Natural killer cell (primary cell): ENCODE results near the gene PTBP3. TPM values are rescaled to one million over a fixed set of nuclear protein-coding genes. Genes with fewer than 3 reads are reported as not detected.

ENCODE experiments used
- ATAC-seq, 3 donors: fragments of 150-1000 bp in 2 of 3; fragments of 200-7000 bp in 1 of 3; cut with Tn5 transposase; 1 replicate in 1 of 3; 2 replicates in 2 of 3; pipeline ENCODE4 v1.10.0; 2021; ENCODE audit warnings: mild to moderate bottlenecking in 2 of 3, moderate library complexity in 2 of 3
- DNase-seq, 2 donors: peaks; one replicate each; pipeline versions ENCODE4 v3.0.0 to v3.0.0-alpha.2; 2013 to 2021; ENCODE audit warnings: mixed read lengths in 1 of 2
- H3K27ac ChIP-seq: one replicate; pipeline ENCODE4 v1.5.1; 2013; ENCODE audit warnings: mild to moderate bottlenecking, low read length
- H3K27me3 ChIP-seq: one replicate; pipeline ENCODE4 v1.6.1; 2013; ENCODE audit warnings: low read length; ENCODE audit not compliant: control insufficient read depth, insufficient read depth
- H3K36me3 ChIP-seq: one replicate; pipeline ENCODE4 v1.6.1; 2013; ENCODE audit warnings: low read length; ENCODE audit not compliant: control insufficient read depth, insufficient read depth
- H3K4me1 ChIP-seq: one replicate; pipeline ENCODE4 v1.6.1; 2013; ENCODE audit warnings: low read length; ENCODE audit not compliant: control insufficient read depth, insufficient read depth
- H3K4me3 ChIP-seq: one replicate; pipeline ENCODE4 v1.5.1; 2013; ENCODE audit warnings: low read length
- H3K9me3 ChIP-seq: one replicate; pipeline ENCODE4 v1.6.1; 2013; ENCODE audit warnings: low read length; ENCODE audit not compliant: control insufficient read depth, insufficient read depth
- H3K27ac Mint-ChIP-seq, 2 donors: one replicate each; pipeline ENCODE4 v1.8.0; 2022; ENCODE audit warnings: mild to moderate bottlenecking in 2 of 2, mixed read lengths in 2 of 2, moderate library complexity in 1 of 2
- H3K27me3 Mint-ChIP-seq, 2 donors: one replicate each; pipeline ENCODE4 v1.8.0; 2022; ENCODE audit warnings: low read depth in 2 of 2, mixed read lengths in 2 of 2
- H3K36me3 Mint-ChIP-seq: one replicate; pipeline ENCODE4 v1.8.0; 2022; ENCODE audit warnings: mixed read lengths
- H3K4me1 Mint-ChIP-seq, 2 donors: one replicate each; pipeline ENCODE4 v1.8.0; 2022; ENCODE audit warnings: mixed read lengths in 2 of 2
- H3K4me3 Mint-ChIP-seq: one replicate; pipeline ENCODE4 v1.8.0; 2022; ENCODE audit warnings: mild to moderate bottlenecking, moderate library complexity, mixed read lengths
- H3K9me3 Mint-ChIP-seq, 2 donors: one replicate each; pipeline ENCODE4 v1.8.0; 2022; ENCODE audit warnings: mixed read lengths in 2 of 2
- CTCF ChIP-seq: fragments of 200-600 bp; IDR thresholded peaks from one replicate; pipeline ENCODE4 v1.8.0; 2022; ENCODE audit warnings: antibody characterized with exemption
- WGBS: methylation state at CpG from one replicate; pipeline ENCODE4 v1.1.7; 2013; ENCODE audit warnings: missing lambda C conversion rate; ENCODE audit not compliant: insufficient coverage; 5-methylcytosine and 5-hydroxymethylcytosine counted together
- intact Hi-C: fragments of 100-400 bp; cut with micrococcal nuclease; formaldehyde crosslinking; loops from one replicate; pipeline ENCODE4 v1.14.2; 2022
- total RNA-seq, 4 donors: library from RNA; stranded (reverse); fragments of 120-200 nt in 1 of 4; gene quantifications; one replicate each; pipeline versions ENCODE4 v1.2.3 to v1.2.4, GENCODE V29; 2013 to 2022

Gene PTBP3
- total RNA-seq, 3 donors from 2014 or later (not counting 1 experiment from before 2014, with no cell fraction given): 135 to 156 (median 140) TPM

GRCh38 chr9:112175796-112176315, 157.6 kb downstream of the PTBP3 start:
- Mint-ChIP-seq H3K4me3 (peak overlapping the region; percentile 88), H3K4me1 (peaks cover 74 to 83% of the 10 kb centered on the region in 2 donors), H3K9me3 (no peaks in the 10 kb centered on the region), H3K36me3 (no peaks in the 10 kb centered on the region), H3K27ac (peak overlapping the region; percentile 82 to 97), H3K27me3 (no peaks in the 10 kb centered on the region)
- H3K27me3 ChIP-seq: no peaks in the 10 kb centered on the region
- peaks cover 77% of the 10 kb centered on the region for H3K4me1 ChIP-seq
- DNase-seq: peak in 1 of 2 donors; percentile 43
- H3K4me3 ChIP-seq: no peak overlapping the region
- no peaks in the 10 kb centered on the region for H3K36me3 ChIP-seq
- 81% methylated on average over 12 of the region's 17 CpGs for WGBS
- intact Hi-C loops: loop anchor here (2.0 to 10.0 kb wide), 3 partner anchors 54 to 579 kb away; partner anchors contain the start of genes PTBP3 and SNX30
- no peaks in the 10 kb centered on the region for H3K9me3 ChIP-seq
- peak overlapping the region; percentile 82 for H3K27ac ChIP-seq
- no peak for ATAC-seq
- TF ChIP-seq CTCF: no peak

DNA sequence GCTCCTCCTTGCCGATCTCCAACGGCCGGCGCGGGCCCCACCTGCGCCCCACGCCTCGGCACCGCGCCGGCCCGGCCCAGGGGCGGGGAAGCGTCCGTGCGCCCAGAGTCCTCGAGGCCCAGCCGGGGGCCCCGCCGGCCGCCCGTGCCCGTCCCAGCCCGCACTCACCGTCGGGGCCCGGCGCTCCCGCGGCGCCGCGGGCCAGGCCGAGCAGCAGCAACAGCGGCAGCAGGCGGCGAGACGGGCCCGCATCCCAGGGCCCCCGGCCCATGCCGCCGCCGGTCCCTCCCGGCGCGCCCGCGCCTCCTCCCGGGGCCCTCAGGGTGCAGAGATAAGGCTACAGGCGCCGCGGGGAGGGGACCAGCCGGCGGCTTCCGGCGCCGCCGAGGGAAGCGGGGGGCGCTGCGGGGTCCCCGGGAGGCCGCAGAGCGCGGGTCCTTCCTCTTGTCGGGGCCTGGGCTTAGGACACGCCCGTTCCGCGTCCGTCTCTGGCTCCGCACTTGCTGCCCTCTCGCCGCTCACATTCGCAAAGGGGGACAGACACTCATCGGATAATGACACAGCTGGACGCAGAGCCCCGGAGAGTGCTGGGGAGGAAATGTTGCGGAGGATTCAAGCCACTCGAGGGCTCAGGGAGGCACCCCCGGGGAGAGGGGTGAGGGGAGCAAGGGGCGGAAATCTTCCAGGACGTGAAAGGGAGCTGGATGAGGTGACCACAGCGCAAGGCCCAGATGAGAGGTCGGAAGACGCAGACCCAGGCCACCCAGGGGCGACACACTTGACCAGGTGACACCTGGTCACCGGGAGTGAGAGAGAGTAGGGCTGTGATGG, 158.2 kb downstream of the PTBP3 start, which contains the start of gene SUSD1:
Gene SUSD1, minus strand, starts transcription at position 333 of the 831 bp plus-strand sequence. Its CDS starts 62 bp downstream, at position 271.
- TF ChIP-seq CTCF: no peak
- H3K27me3 ChIP-seq: no peaks in the 10 kb centered on the region

DNA sequence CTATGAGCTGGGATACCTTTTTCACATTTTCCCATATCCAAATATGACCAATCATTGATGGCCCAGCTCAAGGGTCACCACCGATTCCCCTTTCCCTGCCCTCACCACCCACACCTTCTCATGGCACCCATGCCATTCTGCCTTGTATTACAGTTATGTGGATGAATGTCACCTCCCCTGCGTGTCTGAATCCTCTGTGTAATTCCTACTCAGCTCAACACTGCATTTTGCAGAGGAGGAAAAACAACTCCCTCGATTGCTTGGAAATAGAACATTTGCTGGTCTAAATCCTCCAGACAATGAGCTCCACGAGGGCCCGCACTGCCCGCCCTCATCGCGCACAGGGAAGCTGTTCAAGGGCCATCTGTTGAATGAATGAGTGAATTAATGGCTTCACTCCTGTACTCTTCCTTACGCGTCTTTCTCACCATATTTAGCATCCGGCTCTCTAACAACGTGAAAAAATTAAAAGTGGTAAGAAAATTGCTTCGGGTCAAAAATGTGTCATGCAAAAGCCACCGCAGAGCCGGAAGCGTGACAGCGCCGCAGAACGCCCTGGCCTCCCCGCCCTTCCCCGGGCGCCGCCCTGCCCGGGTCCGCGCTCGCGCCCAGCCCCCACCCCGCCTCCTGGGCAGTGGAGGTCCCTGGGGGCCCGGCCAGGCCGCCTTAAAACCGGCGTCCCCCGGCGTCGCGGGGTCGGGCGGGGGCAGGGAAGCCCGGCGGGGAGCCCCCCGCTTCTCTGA, 159.0 kb downstream of the PTBP3 start:
- ATAC-seq (peak; percentile 76 to 91 (median 82)), DNase-seq (peak; percentile 84 to 85)
- H3K36me3 ChIP-seq: no peaks in the 10 kb centered on the region
- no peaks in the 10 kb centered on the region for H3K9me3 ChIP-seq
- peaks cover 69% of the 10 kb centered on the region for H3K4me1 ChIP-seq
- TF ChIP-seq CTCF: no peak
- intact Hi-C loops: loop anchor here (1.0 to 10.0 kb wide), 2 partner anchors 278 to 580 kb away; partner anchors contain the start of genes SNX30 and UGCG
- 2% methylated on average over 40 of the region's 42 CpGs for WGBS
- no peaks in the 10 kb centered on the region for H3K9me3 Mint-ChIP-seq
- H3K36me3 Mint-ChIP-seq: no peaks in the 10 kb centered on the region
- H3K4me3 Mint-ChIP-seq: peak overlapping the region; percentile 92
- no peaks in the 10 kb centered on the region for H3K27me3 Mint-ChIP-seq
- peak overlapping the region; percentile 33 for H3K4me3 ChIP-seq
- no peaks in the 10 kb centered on the region for H3K27me3 ChIP-seq
- H3K27ac ChIP-seq: peak overlapping the region; percentile 50
- H3K27ac Mint-ChIP-seq: peak overlapping the region; percentile 94 to 96
- peaks cover 78 to 89% of the 10 kb centered on the region in 2 donors for H3K4me1 Mint-ChIP-seq

More for the DNA sequence above, 158.2 kb downstream of the PTBP3 start, which contains the start of gene SUSD1:
- peak within 1 kb of the TSS; percentile 82 for H3K27ac ChIP-seq
- intact Hi-C loops: loop anchor here (1.0 to 10.0 kb wide), 3 partner anchors 53 to 580 kb away; partner anchors contain the start of genes SNX30 and UGCG
- no peaks in the 10 kb centered on the region for H3K36me3 Mint-ChIP-seq
- peak within 1 kb of the TSS; percentile 92 for H3K4me3 Mint-ChIP-seq
- H3K4me1 Mint-ChIP-seq: peaks cover 72 to 83% of the 10 kb centered on the region in 2 donors
- no peaks in the 10 kb centered on the region for H3K36me3 ChIP-seq
- H3K27me3 Mint-ChIP-seq: no peaks in the 10 kb centered on the region
- H3K4me3 ChIP-seq: peak within 1 kb of the TSS; percentile 45
- no peaks in the 10 kb centered on the region for H3K9me3 ChIP-seq
- ATAC-seq (peak; percentile 39 to 72 (median 50)), DNase-seq (peak; percentile 58 to 66)
- WGBS: 3% methylated on average over 88 of the region's 88 CpGs
- H3K9me3 Mint-ChIP-seq: no peaks in the 10 kb centered on the region
- H3K4me1 ChIP-seq: peaks cover 76% of the 10 kb centered on the region
- peak within 1 kb of the TSS; percentile 94 to 97 for H3K27ac Mint-ChIP-seq
